Breast epithelium (tissue), 4 donors: ENCODE measurements around the gene CLK4. TPM values are rescaled to one million over a fixed set of nuclear protein-coding genes. Genes with fewer than 3 reads are reported as not detected.

Experiments used
- DNase-seq, 2 donors: peaks; one replicate each; pipeline ENCODE4 v3.0.0-alpha.2; 2019; ENCODE audit warnings: low spot score in 2 of 2
- H3K27ac ChIP-seq, 2 donors: fragments of 200-600 bp; sonication (generic) in 1 of 2; one replicate each; pipeline ENCODE4 v1.5.1; 2016 to 2019; ENCODE audit warnings: mild to moderate bottlenecking in 1 of 2
- H3K27me3 ChIP-seq, 2 donors: fragments of 200-600 bp; sonication (generic) in 1 of 2; one replicate each; pipeline versions ENCODE4 v1.5.1 to v1.6.0; 2017 to 2019; ENCODE audit warnings: control low read depth in 1 of 2, mild to moderate bottlenecking in 1 of 2
- H3K36me3 ChIP-seq: fragments of 200-600 bp; one replicate; pipeline ENCODE4 v1.5.1; 2019
- H3K4me1 ChIP-seq, 2 donors: fragments of 200-600 bp; sonication (generic); one replicate each; pipeline ENCODE4 v1.5.1; 2016 to 2019; ENCODE audit warnings: control low read depth in 1 of 2
- H3K4me3 ChIP-seq, 3 donors: fragments of 200-600 bp; sonication (generic); 1 replicate in 2 of 3; 2 replicates in 1 of 3; pipeline ENCODE4 v1.5.1; 2016 to 2019; ENCODE audit warnings: mild to moderate bottlenecking in 3 of 3, moderate library complexity in 2 of 3
- H3K9me3 ChIP-seq, 2 donors: fragments of 200-600 bp; sonication (generic) in 1 of 2; one replicate each; pipeline ENCODE4 v1.5.1; 2016 to 2019; ENCODE audit warnings: control low read depth in 1 of 2
- POLR2A ChIP-seq: fragments of 450-650 bp; IDR thresholded peaks from one replicate; pipeline ENCODE4 v1.6.1; 2016; ENCODE audit warnings: antibody characterized with exemption, mild to moderate bottlenecking, moderate library complexity
- POLR2AphosphoS5 ChIP-seq, 3 donors: sonication (generic); formaldehyde crosslinking; IDR thresholded peaks; one replicate each; pipeline ENCODE4 v1.6.1; 2017; ENCODE audit warnings: antibody characterized with exemption in 3 of 3
- intact Hi-C: fragments of 100-400 bp; cut with DNase I; formaldehyde crosslinking; loops from one replicate; pipeline ENCODE4 v1.15.1; 2023; ENCODE audit warnings: low total_unique reads
- total RNA-seq, 3 donors: library from RNA; depleted of rRNA; stranded (reverse); fragments of >200 nt; gene quantifications; one replicate each; pipeline ENCODE4 v1.1.0, GENCODE V29; 2016
- TF ChIP-seq, protein P1 (sequence below), 3 donors: fragments of 450-650 bp; IDR thresholded peaks; one replicate each; pipeline ENCODE4 v1.5.1; 2016 to 2017; ENCODE audit warnings: antibody characterized with exemption in 3 of 3, mild to moderate bottlenecking in 3 of 3, moderate library complexity in 3 of 3

The CLK4 gene
- 10 to 100 TPM; 39.0 to 73.2 (median 43.3) TPM for total RNA-seq

DNA sequence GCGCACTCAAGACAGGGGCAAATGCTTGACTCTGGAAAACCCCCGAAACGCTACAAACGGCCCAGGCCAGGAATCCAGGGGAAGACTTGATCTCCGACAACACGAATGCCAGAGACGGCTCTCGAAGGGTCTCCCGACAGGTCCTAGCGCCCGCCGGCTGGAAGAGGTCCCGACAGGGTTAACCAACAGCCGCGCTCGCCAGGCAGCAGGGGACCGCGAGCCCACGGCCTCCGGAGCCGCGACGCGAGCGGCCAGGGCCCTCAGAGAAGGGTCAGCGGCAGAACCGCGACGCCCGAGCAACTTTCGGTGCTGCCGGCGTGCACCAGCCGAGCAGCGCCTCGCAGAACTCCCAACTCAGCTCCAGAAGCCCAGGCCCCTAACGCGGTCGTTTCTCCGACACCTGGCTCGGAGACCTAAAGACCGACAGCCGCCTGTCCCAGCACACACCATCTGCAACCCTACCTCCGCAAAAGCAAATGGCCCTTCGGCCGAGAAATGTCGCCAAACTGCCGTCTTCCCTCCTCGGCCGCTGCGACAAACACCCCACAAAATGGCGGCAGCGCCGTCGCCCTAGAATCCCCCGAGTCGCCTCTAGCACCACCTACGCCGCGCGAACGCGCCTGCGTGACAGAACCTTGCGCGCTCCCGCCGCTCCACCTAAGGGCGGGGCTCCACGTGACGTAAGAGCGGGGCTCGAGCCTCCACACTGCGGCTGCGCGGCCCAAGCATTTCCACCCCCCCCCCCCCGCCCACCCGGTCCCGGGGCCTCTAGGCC, at the start of gene CLK4:
Gene CLK4 (minus strand): TSS at position 567 of the 775 bp plus-strand sequence. CDS start 3,634 bp downstream, outside the sequence.
- Histone ChIP-seq H3K4me3 (peak within 1 kb of the TSS; percentile 71 to 98 (median 87)), H3K27ac (peak within 1 kb of the TSS; percentile 98), H3K27me3 (no peaks in the 10 kb centered on the region), H3K36me3 (peaks cover 1% of the 10 kb centered on the region), H3K4me1 (peaks cover 0 to 5% of the 10 kb centered on the region in 2 donors), H3K9me3 (no peaks in the 10 kb centered on the region)
- intact Hi-C loops, result loop anchor here (5.0 kb wide), 1 partner anchor 1534 kb away; no protein-coding TSS in a partner anchor
- peak; percentile 68 to 93 (median 86) for TF ChIP-seq POLR2AphosphoS5 (IDR thresholded peaks at IDR 0.05)
- TF ChIP-seq, protein P1, sequence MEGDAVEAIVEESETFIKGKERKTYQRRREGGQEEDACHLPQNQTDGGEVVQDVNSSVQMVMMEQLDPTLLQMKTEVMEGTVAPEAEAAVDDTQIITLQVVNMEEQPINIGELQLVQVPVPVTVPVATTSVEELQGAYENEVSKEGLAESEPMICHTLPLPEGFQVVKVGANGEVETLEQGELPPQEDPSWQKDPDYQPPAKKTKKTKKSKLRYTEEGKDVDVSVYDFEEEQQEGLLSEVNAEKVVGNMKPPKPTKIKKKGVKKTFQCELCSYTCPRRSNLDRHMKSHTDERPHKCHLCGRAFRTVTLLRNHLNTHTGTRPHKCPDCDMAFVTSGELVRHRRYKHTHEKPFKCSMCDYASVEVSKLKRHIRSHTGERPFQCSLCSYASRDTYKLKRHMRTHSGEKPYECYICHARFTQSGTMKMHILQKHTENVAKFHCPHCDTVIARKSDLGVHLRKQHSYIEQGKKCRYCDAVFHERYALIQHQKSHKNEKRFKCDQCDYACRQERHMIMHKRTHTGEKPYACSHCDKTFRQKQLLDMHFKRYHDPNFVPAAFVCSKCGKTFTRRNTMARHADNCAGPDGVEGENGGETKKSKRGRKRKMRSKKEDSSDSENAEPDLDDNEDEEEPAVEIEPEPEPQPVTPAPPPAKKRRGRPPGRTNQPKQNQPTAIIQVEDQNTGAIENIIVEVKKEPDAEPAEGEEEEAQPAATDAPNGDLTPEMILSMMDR (IDR thresholded peaks at IDR 0.05), result no peak
- TF ChIP-seq POLR2A, result peak; percentile 56
- peak; percentile 94 to 95 for DNase-seq

DNA sequence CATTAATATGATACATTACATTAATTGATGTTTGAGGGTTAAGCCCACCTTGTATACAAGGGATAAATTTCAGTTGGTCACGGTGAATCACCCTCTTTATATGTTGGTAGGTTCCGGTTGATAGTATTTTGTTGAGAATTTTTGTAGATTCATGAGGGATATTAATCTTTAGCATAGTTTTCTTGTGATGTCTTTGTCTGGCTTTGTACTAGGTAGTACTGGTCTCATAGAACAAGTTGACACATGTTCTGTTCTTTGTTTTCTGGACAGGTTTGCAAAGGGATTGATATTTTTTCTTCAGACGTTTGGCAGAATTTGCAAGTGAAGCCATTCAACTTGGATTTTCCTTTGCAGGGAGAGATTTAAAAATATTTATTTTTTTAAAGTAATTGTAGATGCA, 49.1 kb upstream of the CLK4 start:
- no peaks in the 10 kb centered on the region for H3K4me1 ChIP-seq
- TF ChIP-seq POLR2A, result no peak
- TF ChIP-seq, protein P1 (IDR thresholded peaks at IDR 0.05), result no peak
- TF ChIP-seq POLR2AphosphoS5 (IDR thresholded peaks at IDR 0.05), result no peak
- H3K4me3 ChIP-seq, result no peak overlapping the region
- H3K27me3 ChIP-seq, result no peaks in the 10 kb centered on the region
- H3K27ac ChIP-seq, result no peak overlapping the region
- intact Hi-C loops, result no loop called here
- no peaks in the 10 kb centered on the region for H3K9me3 ChIP-seq
- DNase-seq, result no peak
- H3K36me3 ChIP-seq, result no peaks in the 10 kb centered on the region

DNA sequence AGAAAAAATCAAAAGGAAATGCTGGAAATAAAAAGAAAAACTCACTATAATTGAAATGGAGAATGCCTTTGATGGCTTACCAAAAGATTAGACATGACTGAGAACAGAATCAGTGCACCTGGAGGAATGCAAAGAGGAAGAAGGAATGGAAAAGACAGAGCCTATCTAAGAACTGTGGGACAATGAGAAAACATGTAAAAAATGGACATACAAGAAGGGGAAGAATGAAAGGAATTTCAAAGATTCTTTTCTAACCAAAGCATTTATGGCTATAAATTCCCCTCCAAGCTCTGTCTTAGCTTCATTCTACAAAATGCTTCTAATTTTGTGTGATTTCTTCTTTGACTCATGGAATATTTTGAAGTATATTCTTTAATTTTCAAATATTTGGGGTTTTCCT, 47.5 kb upstream of the CLK4 start:
- Histone ChIP-seq H3K4me3 (no peak overlapping the region), H3K9me3 (no peaks in the 10 kb centered on the region), H3K36me3 (no peaks in the 10 kb centered on the region), H3K27me3 (no peaks in the 10 kb centered on the region), H3K27ac (no peak overlapping the region), H3K4me1 (no peaks in the 10 kb centered on the region)
- TF ChIP-seq POLR2AphosphoS5 (IDR thresholded peaks at IDR 0.05) (no peak), POLR2A (no peak)
- TF ChIP-seq, protein P1 (IDR thresholded peaks at IDR 0.05), result no peak
- DNase-seq, result no peak
- intact Hi-C loops, result no loop called here

DNA sequence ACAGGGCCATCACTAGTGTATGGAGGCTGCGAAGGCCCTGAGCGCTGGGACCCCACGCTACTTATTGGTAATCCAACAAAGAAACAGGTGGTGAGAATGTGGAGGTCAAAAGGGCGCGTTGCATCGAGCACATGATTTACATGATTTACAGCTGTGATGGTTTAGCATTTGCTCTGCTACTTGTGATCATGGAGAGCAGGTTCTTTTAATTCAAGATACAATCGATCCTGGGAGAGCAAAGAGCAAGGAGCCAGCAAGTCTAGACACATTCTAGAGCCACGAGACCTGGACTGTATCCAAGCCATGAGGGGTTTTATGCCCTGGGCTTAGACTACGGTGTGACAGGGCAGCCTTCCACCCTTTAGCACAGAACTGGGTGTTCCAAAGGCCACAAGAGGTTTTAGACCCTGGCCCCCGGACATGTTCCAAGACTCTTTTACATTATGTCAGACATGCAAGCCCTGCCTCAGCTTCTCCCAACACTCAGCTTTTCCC, 47.0 kb upstream of the CLK4 start:
- no peak for DNase-seq
- TF ChIP-seq POLR2A (no peak), POLR2AphosphoS5 (IDR thresholded peaks at IDR 0.05) (no peak)
- TF ChIP-seq, protein P1 (IDR thresholded peaks at IDR 0.05), result no peak
- intact Hi-C loops, result no loop called here
- Histone ChIP-seq H3K9me3 (no peaks in the 10 kb centered on the region), H3K27ac (no peak overlapping the region), H3K36me3 (no peaks in the 10 kb centered on the region), H3K4me1 (no peaks in the 10 kb centered on the region), H3K4me3 (no peak overlapping the region), H3K27me3 (no peaks in the 10 kb centered on the region)

DNA sequence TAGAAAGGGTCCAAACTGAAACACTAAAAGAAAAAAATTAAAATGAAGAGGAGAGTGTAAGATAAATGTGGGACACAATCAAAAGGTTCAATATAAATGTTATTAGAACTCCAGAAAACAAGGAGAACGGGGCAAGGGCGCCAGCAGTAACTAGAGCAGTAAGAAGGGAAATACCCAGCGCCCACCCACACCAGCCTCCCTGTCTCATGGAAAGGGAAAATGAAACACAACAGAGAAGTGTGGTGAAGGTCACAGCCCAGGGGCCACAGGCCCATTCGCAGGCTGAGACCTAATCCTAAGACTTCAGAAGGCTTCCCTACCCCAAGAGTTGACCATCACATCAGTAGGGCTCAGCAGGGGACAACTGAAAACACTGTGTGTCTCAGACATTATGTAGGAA, 45.8 kb upstream of the CLK4 start:
- TF ChIP-seq, protein P1 (IDR thresholded peaks at IDR 0.05), result no peak
- TF ChIP-seq POLR2A, result no peak
- TF ChIP-seq POLR2AphosphoS5 (IDR thresholded peaks at IDR 0.05), result no peak
- Histone ChIP-seq H3K27me3 (peaks cover 0 to 11% of the 10 kb centered on the region in 2 donors), H3K36me3 (no peaks in the 10 kb centered on the region), H3K9me3 (peaks cover 0 to 6% of the 10 kb centered on the region in 2 donors), H3K27ac (no peak overlapping the region), H3K4me1 (no peaks in the 10 kb centered on the region), H3K4me3 (no peak overlapping the region)
- intact Hi-C loops, result no loop called here
- no peak for DNase-seq
